CD4-positive, CD25-positive, alpha-beta regulatory T cell (primary cell): ENCODE data around the gene FIZ1. TPM values are rescaled to one million over a fixed set of nuclear protein-coding genes. Genes with fewer than 3 reads are reported as not detected.

Source experiments
- ATAC-seq, 2 donors: fragments of 150-1000 bp; cut with Tn5 transposase; one replicate each; pipeline ENCODE4 v1.10.0; 2021; ENCODE audit warnings: low read depth in 2 of 2, moderate number of reproducible peaks in 2 of 2, moderate library complexity in 1 of 2
- DNase-seq, 3 donors: peaks; one replicate each; pipeline versions ENCODE4 v3.0.0 to v3.0.0-alpha.2; 2012 to 2022; ENCODE audit warnings: mixed read lengths in 1 of 3
- H3K27ac ChIP-seq: one replicate; pipeline ENCODE4 v1.7.0; 2013; ENCODE audit warnings: mild to moderate bottlenecking, low read length; ENCODE audit not compliant: insufficient read depth, poor library complexity, severe bottlenecking
- H3K27me3 ChIP-seq: one replicate; pipeline ENCODE4 v1.7.0; 2013; ENCODE audit warnings: low read length; ENCODE audit not compliant: control insufficient read depth, insufficient read depth
- H3K36me3 ChIP-seq: one replicate; pipeline ENCODE4 v1.7.0; 2013; ENCODE audit warnings: mild to moderate bottlenecking, low read length, moderate library complexity; ENCODE audit not compliant: control insufficient read depth, insufficient read depth
- H3K4me1 ChIP-seq: 2 replicates; pipeline ENCODE4 v1.7.0; 2013; ENCODE audit warnings: mild to moderate bottlenecking, low read length; ENCODE audit not compliant: insufficient read depth, control insufficient read depth, poor library complexity, severe bottlenecking
- H3K4me3 ChIP-seq: one replicate; pipeline ENCODE4 v1.7.0; 2013; ENCODE audit warnings: low read depth, mild to moderate bottlenecking, low read length, moderate library complexity
- H3K9me3 ChIP-seq, 2 experiments: 1 replicate in 1 of 2; 2 replicates in 1 of 2; pipeline ENCODE4 v1.7.0; 2013; ENCODE audit warnings: low read length in 2 of 2, mild to moderate bottlenecking in 1 of 2, moderate library complexity in 1 of 2; ENCODE audit not compliant: control insufficient read depth in 2 of 2
- H3K27ac Mint-ChIP-seq, 3 donors: one replicate each; pipeline ENCODE4 v1.8.0; 2020 to 2022; ENCODE audit warnings: mild to moderate bottlenecking in 3 of 3, mixed read lengths in 3 of 3, moderate library complexity in 2 of 3
- H3K27me3 Mint-ChIP-seq: one replicate; pipeline ENCODE4 v1.8.0; 2022; ENCODE audit warnings: mild to moderate bottlenecking, mixed read lengths
- H3K36me3 Mint-ChIP-seq: one replicate; pipeline ENCODE4 v1.8.0; 2020; ENCODE audit warnings: mixed read lengths
- H3K4me1 Mint-ChIP-seq, 4 donors: one replicate each; pipeline ENCODE4 v1.8.0; 2020 to 2022; ENCODE audit warnings: mixed read lengths in 4 of 4, mild to moderate bottlenecking in 1 of 4
- H3K4me3 Mint-ChIP-seq, 4 donors: one replicate each; pipeline ENCODE4 v1.8.0; 2020 to 2022; ENCODE audit warnings: mild to moderate bottlenecking in 4 of 4, mixed read lengths in 4 of 4, moderate library complexity in 3 of 4
- H3K9me3 Mint-ChIP-seq, 7 donors: one replicate each; pipeline ENCODE4 v1.8.0; 2020 to 2022; ENCODE audit warnings: mixed read lengths in 7 of 7, mild to moderate bottlenecking in 3 of 7, moderate library complexity in 2 of 7
- polyA plus RNA-seq, 4 donors: library from polyadenylated mRNA; unstranded; fragments of 300-500 nt; fragmentation: Illumina TruSeq; gene quantifications; one replicate each; pipeline ENCODE4 v1.2.3, GENCODE V29; 2021
- total RNA-seq: library from RNA; stranded (reverse); gene quantifications from one replicate; pipeline ENCODE4 v1.2.3, GENCODE V29; 2022

The FIZ1 gene
- total and polyA plus RNA-seq, 5 donors from 2014 or later = 1.3 to 13.0 (median 1.6) TPM

DNA sequence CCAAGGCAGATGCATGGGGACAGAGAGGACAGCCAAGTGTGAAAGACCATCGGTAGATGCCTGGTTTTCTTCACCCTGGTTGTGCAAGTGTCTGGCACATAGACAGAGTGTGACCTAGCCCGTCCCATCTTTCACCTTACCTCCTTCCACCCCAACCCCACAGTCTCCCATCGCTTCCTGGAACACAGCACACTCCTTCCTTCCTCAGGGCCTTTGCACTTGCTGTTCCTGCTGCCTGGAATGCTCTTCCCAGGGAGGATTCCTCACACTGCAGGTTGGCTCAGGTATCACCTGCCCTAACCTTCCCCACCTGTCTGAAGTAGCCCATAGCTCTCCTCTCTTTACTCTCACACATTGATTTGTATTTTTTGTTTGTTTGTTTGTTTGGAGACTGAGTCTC is 3.0 kb downstream of the FIZ1 start:
- no peaks in the 10 kb centered on the region for H3K27me3 Mint-ChIP-seq
- H3K4me1 ChIP-seq = peaks cover 9% of the 10 kb centered on the region
- peaks cover 0 to 2% (median 0%) of the 10 kb centered on the region in 7 donors for H3K9me3 Mint-ChIP-seq
- peaks cover 36% of the 10 kb centered on the region for H3K36me3 Mint-ChIP-seq
- no peak overlapping the region for H3K4me3 ChIP-seq
- H3K27me3 ChIP-seq = no peaks in the 10 kb centered on the region
- H3K27ac ChIP-seq = no peak overlapping the region
- H3K36me3 ChIP-seq = peaks cover 16% of the 10 kb centered on the region
- no peaks in the 10 kb centered on the region for H3K9me3 ChIP-seq
- ATAC-seq = no peak
- H3K4me1 Mint-ChIP-seq = peaks cover 0 to 17% (median 11%) of the 10 kb centered on the region in 4 donors
- no peak overlapping the region for H3K27ac Mint-ChIP-seq
- DNase-seq = no peak
- H3K4me3 Mint-ChIP-seq = peak overlapping the region in 1 of 4 donors; percentile 29

DNA sequence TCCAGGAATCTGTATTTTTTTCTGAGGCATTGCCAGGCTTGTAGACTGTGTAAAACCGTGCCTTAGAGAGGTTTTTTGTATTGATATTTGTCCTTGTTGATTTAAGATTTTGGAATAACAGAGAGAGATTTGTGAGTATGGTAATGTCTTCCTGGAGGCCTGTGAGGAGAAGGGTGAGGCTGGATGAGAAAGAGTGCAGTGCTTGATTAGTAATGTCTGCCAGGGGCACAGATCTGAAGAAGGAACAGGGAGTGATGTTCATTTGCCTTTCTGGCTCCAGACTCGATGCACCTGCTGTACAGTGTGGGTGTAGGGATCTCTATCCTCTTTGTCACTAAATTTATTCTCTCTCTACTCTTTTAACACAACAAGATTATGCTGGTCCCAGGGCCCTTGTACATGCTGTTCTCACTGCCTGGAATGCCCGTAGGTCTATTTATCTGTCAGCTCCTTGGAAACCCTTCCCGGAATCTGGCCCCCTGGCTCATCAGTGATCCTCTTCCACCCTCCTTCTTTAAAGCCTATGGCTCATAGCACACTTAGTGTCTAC is 4.2 kb downstream of the FIZ1 start:
- Mint-ChIP-seq H3K36me3 (peaks cover 36% of the 10 kb centered on the region), H3K27ac (peak overlapping the region in 1 of 3 donors; percentile 39), H3K4me3 (peak overlapping the region in 1 of 4 donors; percentile 20), H3K9me3 (peaks cover 0 to 2% (median 0%) of the 10 kb centered on the region in 7 donors), H3K27me3 (no peaks in the 10 kb centered on the region), H3K4me1 (peaks cover 0 to 10% (median 7%) of the 10 kb centered on the region in 4 donors)
- DNase-seq (no peak), ATAC-seq (no peak)
- peaks cover 16% of the 10 kb centered on the region for H3K36me3 ChIP-seq
- no peaks in the 10 kb centered on the region for H3K9me3 ChIP-seq
- H3K27me3 ChIP-seq = no peaks in the 10 kb centered on the region
- no peaks in the 10 kb centered on the region for H3K4me1 ChIP-seq
- no peak overlapping the region for H3K27ac ChIP-seq
- no peak overlapping the region for H3K4me3 ChIP-seq

GRCh38 chr19:55593096-55593772 is 6.1 kb downstream of the FIZ1 start:
- peaks cover 0 to 3% (median 1%) of the 10 kb centered on the region in 4 donors for H3K4me1 Mint-ChIP-seq
- Histone ChIP-seq H3K27me3 (no peaks in the 10 kb centered on the region), H3K4me3 (no peak overlapping the region), H3K27ac (no peak overlapping the region), H3K36me3 (peaks cover 16% of the 10 kb centered on the region), H3K9me3 (no peaks in the 10 kb centered on the region), H3K4me1 (no peaks in the 10 kb centered on the region)
- no peak overlapping the region for H3K4me3 Mint-ChIP-seq
- H3K9me3 Mint-ChIP-seq = peaks cover 0 to 2% (median 0%) of the 10 kb centered on the region in 7 donors
- H3K27ac Mint-ChIP-seq = no peak overlapping the region
- no peak for DNase-seq
- peaks cover 36% of the 10 kb centered on the region for H3K36me3 Mint-ChIP-seq
- no peaks in the 10 kb centered on the region for H3K27me3 Mint-ChIP-seq
- ATAC-seq = no peak

DNA sequence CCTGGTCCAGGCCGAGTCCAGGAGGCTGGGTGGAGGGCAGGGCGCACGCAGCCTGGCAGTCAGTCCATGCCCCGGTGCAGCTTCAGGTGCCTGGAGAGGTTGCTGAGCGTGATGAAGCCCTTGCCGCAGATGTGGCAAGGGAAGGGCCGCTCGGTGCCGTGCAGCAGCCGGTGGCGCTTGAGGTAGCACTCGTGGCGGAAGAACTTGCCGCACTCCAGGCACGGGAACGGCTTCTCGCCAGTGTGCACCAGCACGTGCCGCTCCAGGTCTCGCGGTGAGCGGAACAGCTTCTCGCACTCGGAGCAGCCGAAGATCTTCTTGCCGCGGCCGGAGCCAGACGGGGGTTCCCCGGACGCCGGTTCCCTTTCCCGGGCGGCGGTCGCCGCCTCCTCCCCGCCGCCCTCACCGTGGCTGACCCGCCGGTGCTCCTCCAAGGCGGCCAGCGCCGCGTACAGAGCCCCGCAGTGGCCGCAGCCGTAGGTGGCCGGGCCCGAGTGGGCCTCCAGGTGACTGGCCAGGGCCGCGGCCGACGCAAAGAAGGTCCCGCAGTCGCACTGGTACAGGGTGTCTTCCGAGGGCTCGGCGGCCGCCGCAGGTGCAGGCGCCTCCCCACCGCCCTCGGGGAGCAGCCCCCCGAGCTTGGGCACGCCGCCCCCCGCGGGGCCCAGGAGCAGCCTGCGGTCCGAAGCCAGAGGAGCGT is 6.8 kb downstream of the FIZ1 start:
- DNase-seq (no peak), ATAC-seq (no peak)
- H3K4me1 ChIP-seq = peaks cover 6% of the 10 kb centered on the region
- peaks cover 0 to 2% (median 0%) of the 10 kb centered on the region in 7 donors for H3K9me3 Mint-ChIP-seq
- no peak overlapping the region for H3K27ac Mint-ChIP-seq
- H3K4me1 Mint-ChIP-seq = peaks cover 0 to 3% (median 1%) of the 10 kb centered on the region in 4 donors
- H3K36me3 Mint-ChIP-seq = peaks cover 36% of the 10 kb centered on the region
- peaks cover 16% of the 10 kb centered on the region for H3K36me3 ChIP-seq
- H3K27ac ChIP-seq = no peak overlapping the region
- no peak overlapping the region for H3K4me3 ChIP-seq
- H3K27me3 ChIP-seq = no peaks in the 10 kb centered on the region
- H3K9me3 ChIP-seq = no peaks in the 10 kb centered on the region
- H3K27me3 Mint-ChIP-seq = peaks cover under 1% of the 10 kb centered on the region
- no peak overlapping the region for H3K4me3 Mint-ChIP-seq

GRCh38 chr19:55591555-55591954 is 7.8 kb downstream of the FIZ1 start:
- Mint-ChIP-seq H3K27ac (no peak overlapping the region), H3K36me3 (peaks cover 30% of the 10 kb centered on the region), H3K4me1 (peaks cover 0 to 12% (median 6%) of the 10 kb centered on the region in 4 donors), H3K4me3 (no peak overlapping the region), H3K9me3 (peaks cover 0 to 2% (median 0%) of the 10 kb centered on the region in 7 donors), H3K27me3 (peaks cover 10% of the 10 kb centered on the region)
- no peaks in the 10 kb centered on the region for H3K9me3 ChIP-seq
- peaks cover 16% of the 10 kb centered on the region for H3K36me3 ChIP-seq
- H3K27me3 ChIP-seq = no peaks in the 10 kb centered on the region
- peaks cover 15% of the 10 kb centered on the region for H3K4me1 ChIP-seq
- DNase-seq = no peak
- no peak overlapping the region for H3K27ac ChIP-seq
- no peak overlapping the region for H3K4me3 ChIP-seq
- no peak for ATAC-seq

DNA sequence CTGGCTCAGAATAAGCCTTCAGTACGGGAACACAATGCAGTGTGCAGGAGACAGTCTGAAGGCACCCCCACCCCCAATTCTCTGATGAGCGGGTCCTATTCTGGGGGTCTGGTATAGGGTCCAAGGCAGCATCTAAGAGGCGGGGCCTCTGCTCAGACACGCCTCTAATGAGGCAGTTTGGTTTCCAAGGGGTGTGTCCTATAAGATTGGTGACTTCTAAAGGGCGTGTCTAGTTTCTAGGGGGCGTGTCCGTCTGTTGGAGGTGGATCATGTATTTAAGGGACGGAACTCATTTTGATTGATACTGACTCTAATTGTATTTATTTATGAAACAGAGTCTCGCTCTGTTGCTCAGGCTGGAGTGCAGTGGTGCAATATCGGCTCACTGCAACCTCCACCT is 8.7 kb downstream of the FIZ1 start:
- H3K4me1 ChIP-seq = peaks cover 24% of the 10 kb centered on the region
- Mint-ChIP-seq H3K4me3 (no peak overlapping the region), H3K36me3 (peaks cover 20% of the 10 kb centered on the region), H3K27me3 (peaks cover 12% of the 10 kb centered on the region), H3K4me1 (peaks cover 0 to 18% (median 6%) of the 10 kb centered on the region in 4 donors), H3K9me3 (peaks cover 0 to under 1% (median 0%) of the 10 kb centered on the region in 7 donors), H3K27ac (no peak overlapping the region)
- no peaks in the 10 kb centered on the region for H3K27me3 ChIP-seq
- ATAC-seq (no peak), DNase-seq (peak in 1 of 3 donors; percentile 24)
- no peak overlapping the region for H3K4me3 ChIP-seq
- no peak overlapping the region for H3K27ac ChIP-seq
- H3K36me3 ChIP-seq = peaks cover 7% of the 10 kb centered on the region
- no peaks in the 10 kb centered on the region for H3K9me3 ChIP-seq

DNA sequence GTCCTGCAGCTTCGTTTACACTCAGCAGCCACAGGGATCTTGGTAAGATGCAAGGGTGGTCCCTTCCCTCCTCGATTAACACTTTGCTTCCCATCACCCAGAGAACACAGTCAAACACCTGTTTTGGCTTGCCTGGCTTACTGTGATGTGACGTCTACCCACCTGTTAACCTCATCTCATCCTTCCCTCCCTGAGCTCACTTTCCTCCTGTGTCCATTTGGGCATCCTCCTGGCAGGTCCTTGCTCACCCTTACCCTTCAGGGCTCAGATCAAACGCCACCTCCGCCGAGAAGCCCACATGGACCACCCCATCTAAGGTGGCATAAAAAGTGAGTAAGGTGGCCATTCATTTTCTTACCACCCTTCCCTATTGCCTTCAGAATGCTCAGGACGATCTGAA is 9.2 kb downstream of the FIZ1 start:
- no peaks in the 10 kb centered on the region for H3K27me3 ChIP-seq
- Mint-ChIP-seq H3K9me3 (no peaks in the 10 kb centered on the region), H3K36me3 (peaks cover 15% of the 10 kb centered on the region), H3K4me1 (peaks cover 4 to 23% (median 8%) of the 10 kb centered on the region in 4 donors), H3K27me3 (peaks cover 14% of the 10 kb centered on the region), H3K27ac (no peak overlapping the region), H3K4me3 (peak overlapping the region in 1 of 4 donors; percentile 45)
- peaks cover 2% of the 10 kb centered on the region for H3K36me3 ChIP-seq
- H3K4me3 ChIP-seq = no peak overlapping the region
- H3K4me1 ChIP-seq = peaks cover 25% of the 10 kb centered on the region
- no peak overlapping the region for H3K27ac ChIP-seq
- no peak for DNase-seq
- no peak for ATAC-seq
- no peaks in the 10 kb centered on the region for H3K9me3 ChIP-seq
